Prostate gland (tissue), 2 donors: ENCODE measurements around the gene CTH. TPM values are rescaled to one million over a fixed set of nuclear protein-coding genes. Genes with fewer than 3 reads are reported as not detected.

ENCODE experiments used
- DNase-seq: peaks from one replicate; pipeline ENCODE4 v3.0.0-alpha.2; 2019; ENCODE audit warnings: low spot score
- H3K27ac ChIP-seq, 2 donors: fragments of 200-600 bp; sonication (generic); 2 replicates each; pipeline ENCODE4 v1.5.1; 2017 to 2019
- H3K27me3 ChIP-seq: fragments of 200-600 bp; sonication (generic); replicated peaks from 2 replicates; pipeline ENCODE4 v1.5.1; 2019; ENCODE audit not compliant: insufficient read depth
- H3K36me3 ChIP-seq, 2 donors: fragments of 200-600 bp; sonication (generic); 1 replicate in 1 of 2; 2 replicates in 1 of 2; pipeline versions ENCODE4 v1.5.1 to v1.8.1; 2017 to 2019
- H3K4me1 ChIP-seq: fragments of 200-600 bp; sonication (generic); replicated peaks from 2 replicates; pipeline ENCODE4 v1.5.1; 2019
- H3K4me3 ChIP-seq, 2 donors: fragments of 200-600 bp; sonication (generic); 2 replicates each; pipeline ENCODE4 v1.5.1; 2017 to 2019
- H3K9me3 ChIP-seq: fragments of 200-600 bp; sonication (generic); 2 replicates; pipeline ENCODE4 v1.5.1; 2017
- CTCF ChIP-seq, 4 experiments: fragments of 200-600 bp in 2 of 4; fragments of 450-650 bp in 2 of 4; sonication (generic) in 2 of 4; IDR thresholded peaks; 1 replicate in 3 of 4; 2 replicates in 1 of 4; pipeline ENCODE4 v1.5.1; 2016 to 2019; ENCODE audit warnings: antibody characterized with exemption in 4 of 4, mild to moderate bottlenecking in 2 of 4, moderate library complexity in 2 of 4
- POLR2A ChIP-seq: fragments of 450-650 bp; IDR thresholded peaks from one replicate; pipeline ENCODE4 v1.6.1; 2016; ENCODE audit warnings: antibody characterized with exemption, mild to moderate bottlenecking
- POLR2AphosphoS5 ChIP-seq: sonication (generic); formaldehyde crosslinking; IDR thresholded peaks from one replicate; pipeline ENCODE4 v1.6.1; 2017; ENCODE audit warnings: antibody characterized with exemption
- WGBS: methylation state at CpG from one replicate; pipeline ENCODE4 v1.1.5; 2018; 5-methylcytosine and 5-hydroxymethylcytosine counted together
- intact Hi-C: fragments of 100-400 bp; cut with DNase I; formaldehyde crosslinking; loops from one replicate; pipeline ENCODE4 v1.14.2; 2022
- total RNA-seq, 2 donors: library from RNA; depleted of rRNA; stranded (reverse); fragments of >200 nt; gene quantifications; one replicate each; pipeline ENCODE4 v1.1.0, GENCODE V29; 2016

Gene CTH
- total RNA-seq, 2 donors from 2014 or later: 8.1 to 12.7 TPM

GRCh38 chr1:70384542-70384941 lies 26.5 kb upstream of the CTH start:
- Histone ChIP-seq H3K27me3 (no peaks in the 10 kb centered on the region), H3K27ac (no peak overlapping the region), H3K4me3 (no peak overlapping the region), H3K4me1 (no peaks in the 10 kb centered on the region), H3K9me3 (no peaks in the 10 kb centered on the region), H3K36me3 (no peaks in the 10 kb centered on the region)
- no peak for DNase-seq
- intact Hi-C loops: no loop called here
- TF ChIP-seq CTCF (IDR thresholded peaks at IDR 0.05) (no peak), POLR2AphosphoS5 (no peak), POLR2A (no peak)
- WGBS: 94% methylated on average over 2 of the region's 2 CpGs

- H3K9me3 ChIP-seq: no peaks in the 10 kb centered on the region
- H3K4me1 ChIP-seq: no peaks in the 10 kb centered on the region
- no peak for TF ChIP-seq POLR2AphosphoS5
- no peak for TF ChIP-seq POLR2A
- no peak for TF ChIP-seq CTCF (IDR thresholded peaks at IDR 0.05)
- DNase-seq: no peak
- H3K27ac ChIP-seq: no peak overlapping the region
- H3K4me3 ChIP-seq: no peak overlapping the region
- intact Hi-C loops: no loop called here
- WGBS: 86% methylated on average over 6 of the region's 6 CpGs
- no peaks in the 10 kb centered on the region for H3K27me3 ChIP-seq
- no peaks in the 10 kb centered on the region for H3K36me3 ChIP-seq
Observed at GRCh38 chr1:70385477-70385876, 25.6 kb upstream of the CTH start.

GRCh38 chr1:70386121-70386520 lies 24.9 kb upstream of the CTH start:
- intact Hi-C loops: no loop called here
- Histone ChIP-seq H3K9me3 (no peaks in the 10 kb centered on the region), H3K27me3 (no peaks in the 10 kb centered on the region), H3K27ac (no peak overlapping the region), H3K36me3 (no peaks in the 10 kb centered on the region), H3K4me1 (no peaks in the 10 kb centered on the region), H3K4me3 (no peak overlapping the region)
- WGBS: 82% methylated on average over 2 of the region's 2 CpGs
- no peak for TF ChIP-seq POLR2A
- TF ChIP-seq CTCF (IDR thresholded peaks at IDR 0.05): no peak
- TF ChIP-seq POLR2AphosphoS5: no peak
- DNase-seq: no peak

GRCh38 chr1:70387507-70387906 lies 23.6 kb upstream of the CTH start:
- Histone ChIP-seq H3K9me3 (no peaks in the 10 kb centered on the region), H3K27ac (no peak overlapping the region), H3K4me3 (no peak overlapping the region), H3K4me1 (no peaks in the 10 kb centered on the region), H3K27me3 (no peaks in the 10 kb centered on the region), H3K36me3 (no peaks in the 10 kb centered on the region)
- DNase-seq: no peak
- intact Hi-C loops: no loop called here
- WGBS: 87% methylated on average over 5 of the region's 5 CpGs
- no peak for TF ChIP-seq POLR2AphosphoS5
- no peak for TF ChIP-seq POLR2A
- TF ChIP-seq CTCF (IDR thresholded peaks at IDR 0.05): no peak

GRCh38 chr1:70392626-70393025 lies 18.4 kb upstream of the CTH start:
- TF ChIP-seq POLR2AphosphoS5: no peak
- no peak for TF ChIP-seq CTCF (IDR thresholded peaks at IDR 0.05)
- TF ChIP-seq POLR2A: no peak
- no peaks in the 10 kb centered on the region for H3K36me3 ChIP-seq
- H3K4me1 ChIP-seq: no peaks in the 10 kb centered on the region
- no peaks in the 10 kb centered on the region for H3K9me3 ChIP-seq
- H3K27me3 ChIP-seq: no peaks in the 10 kb centered on the region
- no peak overlapping the region for H3K27ac ChIP-seq
- intact Hi-C loops: no loop called here
- no peak overlapping the region for H3K4me3 ChIP-seq
- DNase-seq: no peak
